IPS-18c (cell line): Measurements from ENCODE around the gene AQP4.

ENCODE experiments used
- H3K4me3 ChIP-seq: 2 replicates; pipeline ENCODE4 v1.7.0; 2013; ENCODE audit warnings: low read depth, mild to moderate bottlenecking, low read length, moderate library complexity; ENCODE audit not compliant: insufficient read depth
- H3K9me3 ChIP-seq: one replicate; pipeline ENCODE4 v1.6.1; 2013; ENCODE audit warnings: mild to moderate bottlenecking, low read length, moderate library complexity; ENCODE audit not compliant: control insufficient read depth, insufficient read depth

The AQP4 gene

GRCh38 chr18:26802330-26803200 is 62.9 kb downstream of the AQP4 start:
- H3K9me3 ChIP-seq: no peaks in the 10 kb centered on the region
- H3K4me3 ChIP-seq: no peak overlapping the region
